GM06990 (cell line): ENCODE measurements around the gene FAM89A.
A peak's percentile ranks its signal among the peaks of the same experiment; 100 is the strongest.
"Not testable (repeated sequence)": the region's sequence is repeated elsewhere in the genome, so short reads cannot be mapped to it uniquely, and the experiment has no call there.

Experiments used
- DNase-seq: peaks from one replicate; pipeline ENCODE4 v3.0.0-alpha.2; 2011; ENCODE audit not compliant: insufficient read length; ENCODE audit errors: extremely low read depth
- H3K27me3 ChIP-seq: replicated peaks from 2 replicates; pipeline ENCODE4 v1.6.0; 2011; ENCODE audit warnings: low read length; ENCODE audit not compliant: control insufficient read depth, insufficient read depth
- H3K36me3 ChIP-seq: 2 replicates; pipeline ENCODE4 v1.5.1; 2011; ENCODE audit warnings: low read length; ENCODE audit not compliant: control insufficient read depth, insufficient read depth
- H3K4me3 ChIP-seq: replicated peaks from 2 replicates; pipeline ENCODE4 v1.5.1; 2011; ENCODE audit warnings: low read depth, mild to moderate bottlenecking, control low read depth, low read length
- CTCF ChIP-seq: IDR thresholded peaks from 2 replicates; pipeline ENCODE4 v1.5.1; 2011; ENCODE audit warnings: low read length, control low read depth, mild to moderate bottlenecking, inconsistent platforms; ENCODE audit not compliant: insufficient read depth, poor library complexity, severe bottlenecking

The FAM89A gene

GRCh38 chr1:230986976-230987375 lies 53.1 kb downstream of the FAM89A start:
- H3K36me3 ChIP-seq = no peaks in the 10 kb centered on the region; the same call in none of the 2 replicates
- H3K27me3 ChIP-seq = no peaks in the 10 kb centered on the region
- no peak for TF ChIP-seq CTCF
- DNase-seq = no peak
- no peak overlapping the region for H3K4me3 ChIP-seq

GRCh38 chr1:230985711-230986110 lies 54.3 kb downstream of the FAM89A start:
- no peaks in the 10 kb centered on the region for H3K27me3 ChIP-seq
- DNase-seq = no peak
- no peak for TF ChIP-seq CTCF
- H3K36me3 ChIP-seq = no peaks in the 10 kb centered on the region; the same call in none of the 2 replicates
- H3K4me3 ChIP-seq = no peak overlapping the region

GRCh38 chr1:230984622-230985515 lies 55.2 kb downstream of the FAM89A start:
- not testable (repeated sequence) for DNase-seq, H3K27me3 ChIP-seq, H3K36me3 ChIP-seq, H3K4me3 ChIP-seq

GRCh38 chr1:230983811-230984210 lies 56.2 kb downstream of the FAM89A start:
- H3K27me3 ChIP-seq = no peaks in the 10 kb centered on the region

GRCh38 chr1:230982696-230983095 lies 57.4 kb downstream of the FAM89A start:
- H3K27me3 ChIP-seq = no peaks in the 10 kb centered on the region
- no peak for DNase-seq
- H3K36me3 ChIP-seq = no peaks in the 10 kb centered on the region; the same call in none of the 2 replicates
- no peak overlapping the region for H3K4me3 ChIP-seq
- no peak for TF ChIP-seq CTCF

More at GRCh38 chr1:230983811-230984210, 56.2 kb downstream of the FAM89A start:
- Histone ChIP-seq H3K4me3 (no peak overlapping the region), H3K36me3 (no peaks in the 10 kb centered on the region; the same call in none of the 2 replicates)
- DNase-seq = no peak
- TF ChIP-seq CTCF = no peak

- H3K27me3 ChIP-seq = no peaks in the 10 kb centered on the region
- H3K36me3 ChIP-seq = peaks cover 2% of the 10 kb centered on the region
- peak overlapping the region; percentile 90 for H3K4me3 ChIP-seq
- no peak for TF ChIP-seq CTCF
- DNase-seq = peak; percentile 13
Measured at GRCh38 chr1:230979952-230980351, 60.1 kb downstream of the FAM89A start.
